ENCODE measurements around the gene GRM2.

Gene GRM2

DNA sequence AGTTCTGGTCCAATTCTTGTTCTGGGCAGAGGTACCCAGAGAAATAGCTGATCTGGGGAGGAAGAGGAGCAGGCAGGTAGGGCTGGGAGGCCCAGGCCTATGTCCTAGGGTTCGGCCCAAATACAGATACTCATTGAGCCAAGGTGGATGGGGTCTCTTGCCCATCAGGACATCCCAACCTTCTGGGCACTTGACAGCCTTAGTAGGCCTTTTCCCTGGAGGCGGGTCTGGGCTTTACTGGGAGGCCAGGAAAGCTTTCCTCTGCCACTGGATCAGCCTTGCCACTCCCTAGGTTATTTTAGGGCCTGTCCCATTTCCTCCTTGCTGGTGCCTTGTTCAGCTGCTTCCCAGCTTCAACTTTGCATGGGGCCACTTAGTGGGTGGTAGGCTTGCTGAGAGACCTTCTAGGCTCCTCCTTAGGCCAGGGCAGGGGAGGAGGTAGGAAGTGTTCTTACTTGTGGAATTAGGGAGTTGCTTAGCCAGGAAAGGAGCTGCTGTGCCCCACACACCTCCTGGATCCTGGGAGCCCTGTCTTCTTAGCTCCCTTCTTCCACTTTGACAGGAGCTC lies 26.1 kb upstream of the GRM2 start:
- no peak for DNase-seq (ENCODE audit: low read depth)

DNA sequence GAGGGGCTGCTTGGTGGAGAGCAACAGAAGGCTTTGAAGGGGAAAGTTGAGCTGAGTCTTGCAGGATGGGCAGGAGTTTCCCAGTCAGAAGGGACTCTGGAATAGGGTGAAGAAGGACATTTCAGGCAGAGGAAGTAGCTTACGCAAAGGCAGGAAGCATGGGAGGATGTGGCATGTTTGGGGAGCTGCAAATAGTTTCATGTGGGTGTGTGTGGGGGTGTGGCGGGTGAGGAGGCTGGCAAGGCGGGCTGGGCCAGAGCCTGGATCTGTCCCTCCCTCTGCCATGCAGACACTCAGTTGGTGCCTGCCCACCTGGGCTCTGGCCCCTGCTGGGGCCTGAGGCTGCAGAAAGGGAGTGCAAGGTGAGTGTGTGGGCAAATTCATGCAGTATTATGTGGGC lies 25.4 kb upstream of the GRM2 start:
- DNase-seq (ENCODE audit: low read depth): peak; percentile 13

DNA sequence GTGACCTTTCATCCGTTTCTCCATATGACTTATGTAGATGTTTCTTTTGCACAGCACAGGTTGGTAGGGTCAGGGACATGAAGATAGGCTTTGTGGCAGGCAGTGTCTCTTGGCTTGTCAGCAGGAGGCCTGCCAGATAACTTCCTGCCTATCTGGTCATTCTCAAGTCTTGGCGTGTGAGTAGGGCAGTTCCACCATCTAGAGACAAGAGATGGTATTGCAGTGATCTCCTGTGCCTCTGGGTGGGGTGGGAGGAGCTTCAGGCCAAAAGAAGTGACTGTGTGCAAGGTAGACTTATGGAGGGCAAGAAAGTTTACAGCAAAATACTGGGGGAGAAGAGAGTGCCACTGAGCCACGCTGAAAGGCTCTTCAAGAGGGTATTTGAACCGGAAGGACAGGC lies 24.8 kb upstream of the GRM2 start:
- DNase-seq (ENCODE audit: low read depth): peak; percentile 87

DNA sequence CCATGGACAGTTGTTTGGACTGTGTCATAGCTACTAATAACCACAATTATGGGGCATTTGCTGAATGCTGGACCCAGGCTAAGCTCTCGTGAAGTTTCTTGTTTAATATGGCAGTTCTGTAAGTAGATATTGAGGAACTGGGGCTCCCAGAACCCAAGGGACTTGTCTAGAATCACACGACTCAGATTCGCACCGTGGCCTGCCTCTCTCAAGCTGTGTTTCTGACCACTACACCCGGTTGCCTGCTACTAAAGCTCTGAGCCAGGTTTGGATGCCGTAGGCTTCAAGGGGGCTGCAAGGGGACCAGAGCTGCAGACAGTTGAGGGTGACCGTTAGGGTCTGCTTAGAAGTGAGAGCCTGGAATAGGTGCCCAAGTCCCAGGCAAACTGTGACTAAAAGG lies 24.3 kb upstream of the GRM2 start:
- DNase-seq (ENCODE audit: low read depth): no peak

DNA sequence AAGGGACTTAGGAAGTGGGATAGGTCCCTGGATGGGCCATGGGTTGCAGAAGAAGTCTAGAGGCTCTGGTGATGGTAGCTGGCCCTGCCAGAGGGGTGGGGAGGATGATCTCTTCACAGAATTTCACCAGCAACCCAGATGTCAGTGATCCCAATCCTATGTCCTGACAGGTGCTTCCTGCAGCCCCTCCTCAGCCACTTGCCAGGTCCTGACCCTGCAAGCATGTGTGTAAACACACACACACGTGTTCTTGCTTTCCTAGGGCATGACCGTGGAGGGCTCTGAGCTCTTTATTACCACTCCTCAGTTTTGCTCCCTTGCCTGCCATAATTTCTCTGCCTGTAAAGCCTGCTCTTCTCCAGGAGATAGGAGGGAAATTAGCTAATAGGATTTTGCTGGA lies 23.3 kb upstream of the GRM2 start:
- no peak for DNase-seq (ENCODE audit: low read depth)

DNA sequence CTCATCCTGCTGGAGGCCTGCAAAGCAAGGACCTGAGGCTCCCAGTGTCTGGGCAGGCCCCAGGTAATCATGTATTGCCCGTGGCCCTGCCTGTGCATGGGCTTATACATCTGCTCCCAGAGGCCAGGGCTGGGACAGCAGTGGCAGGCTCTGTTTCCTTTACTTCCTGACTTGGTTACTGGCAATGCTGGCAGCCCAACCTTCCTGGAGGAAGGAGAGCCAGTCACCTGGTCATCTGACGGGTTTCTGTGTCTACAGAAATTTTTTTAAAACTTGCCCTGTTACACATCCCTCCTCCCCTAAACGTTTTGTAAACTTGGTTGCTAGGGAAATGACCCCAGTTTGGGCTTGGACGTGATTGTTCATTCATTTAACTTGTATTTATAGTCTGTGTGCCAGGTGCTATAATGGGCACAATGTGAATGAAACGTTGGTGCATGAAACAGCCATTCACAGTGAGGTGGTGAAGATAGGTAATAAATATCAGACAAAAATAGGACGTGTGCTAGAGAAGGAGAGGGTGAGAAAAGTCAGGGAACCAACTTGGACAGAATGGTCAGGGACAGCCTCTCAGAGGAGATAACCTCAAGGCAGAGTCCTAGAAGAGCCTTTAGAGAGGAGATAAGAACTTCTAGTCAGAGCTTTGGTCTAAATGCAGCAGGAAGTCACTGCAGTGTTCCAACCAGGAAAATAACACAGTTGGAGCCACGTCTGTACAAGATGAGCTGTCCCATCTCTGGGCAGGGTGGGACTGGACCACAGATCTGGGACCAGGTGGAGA lies 21.7 kb upstream of the GRM2 start:
- no peak for DNase-seq (ENCODE audit: low read depth)

DNA sequence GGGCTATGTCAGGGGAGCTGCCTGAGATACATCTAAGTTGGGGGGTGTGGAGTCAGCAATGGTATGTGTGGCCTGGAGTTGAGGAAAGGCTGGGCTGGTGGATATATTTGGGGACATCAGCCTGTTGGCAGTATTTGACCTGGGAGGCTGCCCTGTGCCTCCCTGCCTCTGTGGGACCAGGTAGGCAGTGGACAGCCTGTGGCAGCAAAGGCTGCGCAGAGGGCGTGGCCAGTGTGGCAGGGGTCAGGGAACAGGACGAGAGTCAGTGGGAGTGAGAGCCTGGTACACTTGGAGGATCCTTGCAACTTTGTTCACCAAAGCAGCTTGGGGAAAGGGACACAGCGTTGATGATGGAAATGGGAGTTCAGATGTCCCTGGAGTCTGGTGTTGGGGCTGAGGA lies 20.8 kb upstream of the GRM2 start:
- no peak for DNase-seq (ENCODE audit: low read depth)

DNA sequence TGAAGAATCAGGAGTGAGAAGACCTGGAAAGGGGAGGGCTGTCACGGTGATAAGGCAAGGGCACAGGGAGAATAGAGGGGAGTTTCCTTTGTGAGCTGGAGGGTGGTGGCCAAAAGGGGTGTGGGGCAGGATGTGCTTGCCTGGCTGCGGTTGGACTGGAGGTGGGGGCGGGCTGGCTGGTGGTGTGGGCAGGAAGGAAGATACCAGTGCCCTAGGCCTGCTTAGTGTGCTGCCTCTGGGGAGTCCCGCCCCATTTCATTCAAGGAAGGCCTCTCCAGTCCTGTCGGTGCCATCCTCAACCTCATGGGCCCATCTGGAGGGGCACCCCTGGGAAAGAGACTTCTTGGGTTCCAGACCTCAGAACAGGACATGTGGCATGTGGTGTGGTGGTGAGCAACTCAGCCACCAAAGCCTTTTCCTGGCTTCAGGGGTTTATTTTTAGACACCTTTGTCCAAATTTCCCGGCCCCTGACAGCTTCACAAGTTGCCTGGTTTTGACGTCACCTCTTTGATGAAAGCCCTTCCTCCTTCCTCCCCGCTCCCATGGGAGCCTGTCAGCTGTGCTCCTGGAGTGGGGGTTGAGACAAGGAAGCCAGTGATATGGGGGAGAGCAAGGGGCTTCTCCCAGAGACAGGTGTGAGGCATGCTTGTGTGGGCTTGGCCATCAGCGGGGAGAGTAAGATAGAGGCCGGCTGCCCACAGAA lies 20.2 kb upstream of the GRM2 start:
- peak; percentile 32 for DNase-seq (ENCODE audit: low read depth)

DNA sequence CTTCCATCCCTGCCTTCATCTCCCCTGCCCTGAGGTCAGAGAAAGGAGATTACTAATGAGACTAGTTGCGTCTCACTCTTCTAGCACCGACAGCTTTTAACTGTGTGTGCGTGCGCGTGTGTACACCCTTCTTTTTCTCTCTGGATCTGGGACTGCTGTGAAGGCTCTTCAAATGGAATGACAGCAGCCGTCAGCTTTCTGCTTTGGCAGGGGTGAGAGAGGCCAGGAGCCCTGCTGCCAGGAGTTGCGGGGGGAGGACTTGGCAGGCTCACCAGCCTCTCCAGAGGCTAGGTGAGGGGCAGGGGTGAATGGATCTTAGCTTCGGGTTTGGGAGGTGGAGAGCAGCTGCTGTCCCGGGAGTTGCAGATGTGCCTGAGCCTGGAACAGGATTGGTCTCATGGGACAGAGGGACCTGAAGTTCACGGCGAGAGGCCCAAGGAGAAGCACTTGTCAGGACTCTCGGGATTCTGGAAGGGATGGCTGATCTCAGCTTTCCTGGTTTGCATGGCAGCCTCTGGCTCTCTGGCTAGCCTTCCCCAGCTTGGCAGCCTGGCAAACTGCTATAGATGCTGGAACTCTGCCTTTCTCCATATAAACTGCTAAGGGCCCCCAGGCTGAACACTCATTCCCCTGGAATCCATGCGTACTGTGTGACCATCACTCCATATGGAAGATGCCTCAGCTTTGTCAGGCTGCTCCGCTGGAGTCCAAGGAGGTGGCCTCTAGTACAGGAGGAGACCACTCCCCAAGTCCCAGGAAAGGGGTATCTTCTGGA lies 19.2 kb upstream of the GRM2 start:
- DNase-seq (ENCODE audit: low read depth): no peak

DNA sequence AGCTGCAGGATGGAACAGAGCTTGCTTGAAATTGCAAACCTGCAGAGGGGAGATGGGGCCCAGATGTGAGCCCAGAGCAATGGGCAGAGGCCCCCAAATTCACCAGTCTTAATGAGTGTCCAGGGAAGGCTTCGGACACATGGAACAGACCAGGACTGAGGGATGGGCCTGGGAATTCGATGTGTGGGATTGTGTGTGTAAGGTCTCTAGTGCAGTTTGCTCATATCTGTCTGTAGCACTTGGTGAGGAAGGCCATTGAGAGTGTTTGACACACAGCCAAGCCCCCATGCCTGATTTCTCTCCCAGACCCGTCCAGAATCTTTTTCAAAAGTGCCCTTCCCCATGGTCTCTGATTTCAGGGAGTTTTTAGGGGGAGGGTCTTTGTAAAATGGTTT lies 18.7 kb upstream of the GRM2 start:
- DNase-seq (ENCODE audit: low read depth): no peak

DNA sequence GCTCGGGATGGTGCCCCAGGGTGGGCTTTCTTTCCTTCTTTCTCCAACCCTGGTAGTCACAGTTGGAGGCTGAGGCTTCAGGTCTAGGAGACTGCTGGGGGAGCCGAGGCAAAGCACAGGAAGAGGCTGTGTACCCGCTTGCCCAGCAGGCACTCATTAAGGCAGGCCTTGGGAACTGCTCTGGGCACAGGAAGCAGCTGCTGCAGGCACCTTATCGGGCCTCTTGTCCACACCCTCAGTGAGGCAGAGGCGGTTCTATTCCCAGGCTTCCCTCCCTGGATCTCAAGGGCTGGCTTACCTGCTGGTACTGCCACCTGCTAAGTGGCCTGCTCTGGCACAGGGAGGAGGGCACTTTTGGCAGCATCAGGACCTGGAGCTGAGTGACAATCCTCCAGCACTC lies 15.8 kb upstream of the GRM2 start:
- DNase-seq (ENCODE audit: low read depth): no peak

DNA sequence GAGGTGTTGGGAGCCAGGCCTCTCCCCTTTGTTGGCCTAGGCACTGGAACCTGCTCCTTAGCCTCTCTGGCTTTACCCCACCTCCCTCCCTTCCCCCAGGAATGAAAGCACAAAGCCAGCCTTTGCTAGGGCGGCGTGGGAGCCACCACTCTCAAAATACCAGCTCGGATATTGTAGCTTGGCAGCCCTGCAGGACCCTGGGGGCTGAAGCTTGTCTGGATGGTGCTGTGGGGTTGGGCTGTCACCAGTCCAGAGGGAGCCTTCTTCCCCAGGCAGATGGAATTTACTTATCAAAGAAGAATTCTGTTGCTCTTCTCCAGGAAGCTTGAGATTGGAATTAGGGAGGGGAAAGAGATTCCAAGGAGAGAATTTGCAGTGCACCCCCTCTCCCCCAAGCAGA lies 14.9 kb upstream of the GRM2 start:
- no peak for DNase-seq (ENCODE audit: low read depth)

DNA sequence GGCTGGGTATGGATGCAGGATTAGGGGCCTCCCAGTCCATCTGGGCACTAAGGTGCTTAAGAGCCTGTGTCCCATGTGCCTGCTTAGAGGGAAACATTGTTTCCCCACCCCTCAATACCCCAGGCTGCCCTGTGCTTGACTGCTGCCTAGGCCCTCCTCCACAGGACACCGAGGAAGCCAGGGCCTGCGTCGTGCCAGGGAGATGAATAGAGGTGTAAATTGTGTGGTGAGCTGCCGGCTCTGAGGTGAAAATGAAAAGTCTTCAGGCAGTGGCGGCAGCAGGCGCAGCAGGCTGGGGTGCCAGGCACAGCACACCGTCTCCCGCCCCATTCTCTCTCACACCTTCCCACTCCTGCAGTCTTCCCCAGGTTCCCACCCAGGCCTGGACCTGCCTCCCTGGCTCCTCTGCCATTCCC lies 13.9 kb upstream of the GRM2 start:
- DNase-seq (ENCODE audit: low read depth): no peak

DNA sequence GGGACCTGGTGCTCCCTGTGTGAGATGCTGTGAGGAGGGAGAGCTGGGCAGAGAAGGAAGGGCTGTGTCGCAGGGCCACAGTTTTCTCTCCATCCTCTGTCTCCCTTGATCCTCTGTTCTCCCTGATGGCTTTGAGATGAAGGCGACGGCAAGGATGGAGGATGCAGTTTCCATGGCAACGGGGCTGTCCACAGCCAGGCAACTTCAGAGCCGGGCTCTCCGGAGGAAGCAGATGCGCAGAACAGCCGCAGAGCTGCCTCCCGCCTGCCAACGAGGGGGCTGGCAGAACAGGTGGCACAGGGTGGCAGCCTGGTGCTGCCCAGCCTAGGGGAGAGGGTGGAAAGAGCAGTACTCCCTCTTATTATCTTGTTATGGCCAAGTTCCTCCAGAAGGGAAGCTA lies 9.9 kb upstream of the GRM2 start:
- DNase-seq (ENCODE audit: low read depth): no peak

DNA sequence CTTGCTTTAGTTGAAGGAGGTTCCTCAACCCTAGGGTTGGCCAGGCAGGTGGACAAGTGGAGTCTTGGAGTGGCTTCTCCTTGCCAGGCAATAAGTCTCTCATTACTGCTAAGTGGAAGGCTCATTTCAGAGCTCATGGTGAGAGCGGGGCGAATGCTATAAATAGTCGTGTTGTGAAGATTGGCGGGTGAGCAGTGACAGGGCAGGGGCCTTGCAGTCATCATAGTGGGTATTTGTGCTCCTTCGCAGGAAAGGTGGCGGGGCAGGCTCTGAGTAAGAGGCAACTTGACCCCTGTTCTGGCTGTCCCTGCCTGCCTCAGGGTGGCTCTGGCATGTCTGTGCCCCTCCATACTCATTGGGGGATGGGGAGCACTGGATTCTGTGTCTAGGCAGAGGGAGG lies 8.7 kb upstream of the GRM2 start:
- no peak for DNase-seq (ENCODE audit: low read depth)

DNA sequence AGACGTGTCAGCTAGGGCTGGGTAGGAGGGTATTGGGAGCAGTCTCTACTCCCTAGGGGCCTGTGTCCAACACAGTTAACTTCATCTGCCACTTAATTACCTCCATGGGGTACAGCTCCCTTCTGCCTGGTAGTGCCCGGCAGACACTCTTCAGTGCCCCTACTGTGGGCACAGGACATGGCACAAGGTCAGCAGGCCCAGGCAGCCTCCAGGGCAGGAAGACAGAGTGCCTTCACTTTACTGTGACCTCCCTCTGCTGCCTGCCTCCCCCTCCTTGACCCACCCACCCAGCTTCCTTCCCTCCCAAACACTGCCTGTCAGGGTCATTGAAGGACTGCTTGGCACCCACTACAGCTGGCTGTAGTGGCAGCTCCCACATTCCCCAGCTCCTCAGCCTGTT lies 6.5 kb upstream of the GRM2 start:
- DNase-seq (ENCODE audit: low read depth): no peak

DNA sequence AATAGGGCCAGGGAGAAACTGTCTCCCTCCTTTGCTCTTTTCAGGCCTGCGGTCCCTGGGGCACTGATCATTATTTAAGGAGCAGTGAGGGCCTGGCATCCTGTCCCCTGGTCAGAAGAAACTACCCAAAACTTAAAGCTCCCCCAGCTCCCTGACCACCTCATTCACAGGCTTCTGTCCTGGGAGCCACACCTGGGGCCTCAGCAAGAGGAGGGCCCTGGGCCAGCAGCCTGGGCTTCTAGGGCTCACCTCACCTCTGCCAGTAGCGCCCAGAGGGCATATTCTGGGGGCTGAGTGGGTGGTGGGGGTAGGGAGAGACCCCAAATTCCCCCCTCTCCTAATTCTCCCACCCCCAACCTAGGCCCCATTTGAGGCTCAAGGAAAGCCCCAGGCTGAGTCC lies 4.7 kb upstream of the GRM2 start:
- DNase-seq (ENCODE audit: low read depth): no peak

DNA sequence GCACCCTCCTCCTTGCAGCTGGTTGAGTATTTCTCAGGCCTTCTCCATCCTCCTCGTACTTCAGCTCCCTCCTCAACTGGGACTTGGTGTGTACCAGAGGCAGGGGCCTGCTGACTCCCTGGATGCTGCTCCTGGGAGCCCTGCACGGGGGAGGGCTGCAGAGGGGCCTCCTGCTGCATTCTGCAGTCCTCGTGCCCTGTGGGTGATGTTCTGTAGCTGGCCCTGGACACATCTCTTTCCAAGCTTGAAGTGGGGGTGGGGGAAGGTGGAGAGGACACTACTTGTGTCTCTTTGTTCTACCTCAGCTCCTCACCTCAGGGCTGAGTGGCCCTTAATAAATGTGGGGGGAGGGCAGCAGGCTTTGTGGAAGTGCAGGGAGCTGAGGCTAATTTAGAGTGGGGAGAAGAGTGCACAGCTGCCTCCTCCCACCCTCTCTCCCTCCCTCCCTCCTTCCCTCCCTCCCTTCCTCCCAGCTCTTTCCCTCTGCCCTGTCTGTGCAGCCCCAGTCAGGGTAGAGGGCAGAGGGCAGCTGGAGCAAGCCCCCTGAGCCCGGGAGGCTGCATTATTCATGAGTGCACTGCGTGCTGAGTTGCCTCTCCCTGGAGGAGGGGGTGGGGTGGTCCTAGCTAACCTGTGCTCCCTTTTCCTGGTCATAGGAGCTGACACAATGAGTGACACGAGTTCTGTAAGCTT lies 3.7 kb upstream of the GRM2 start:
- DNase-seq (ENCODE audit: low read depth): no peak

DNA sequence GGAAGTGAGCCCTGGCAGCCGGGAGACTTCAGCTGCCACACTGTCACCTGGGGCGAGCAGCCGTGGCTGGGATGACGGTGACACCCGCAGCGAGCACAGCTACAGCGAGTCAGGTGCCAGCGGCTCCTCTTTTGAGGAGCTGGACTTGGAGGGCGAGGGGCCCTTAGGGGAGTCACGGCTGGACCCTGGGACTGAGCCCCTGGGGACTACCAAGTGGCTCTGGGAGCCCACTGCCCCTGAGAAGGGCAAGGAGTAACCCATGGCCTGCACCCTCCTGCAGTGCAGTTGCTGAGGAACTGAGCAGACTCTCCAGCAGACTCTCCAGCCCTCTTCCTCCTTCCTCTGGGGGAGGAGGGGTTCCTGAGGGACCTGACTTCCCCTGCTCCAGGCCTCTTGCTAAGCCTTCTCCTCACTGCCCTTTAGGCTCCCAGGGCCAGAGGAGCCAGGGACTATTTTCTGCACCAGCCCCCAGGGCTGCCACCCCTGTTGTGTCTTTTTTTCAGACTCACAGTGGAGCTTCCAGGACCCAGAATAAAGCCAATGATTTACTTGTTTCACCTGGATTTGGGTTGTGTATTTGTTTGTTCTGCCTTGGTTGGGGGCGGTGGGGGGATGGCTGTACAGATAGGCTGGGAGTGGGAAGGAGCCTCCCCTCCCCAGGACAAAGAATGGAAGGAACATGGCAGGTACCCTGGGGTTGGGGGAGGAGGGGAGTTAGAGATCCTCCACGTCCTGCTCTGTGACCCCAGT lies 2.9 kb upstream of the GRM2 start:
- DNase-seq (ENCODE audit: low read depth): no peak

DNA sequence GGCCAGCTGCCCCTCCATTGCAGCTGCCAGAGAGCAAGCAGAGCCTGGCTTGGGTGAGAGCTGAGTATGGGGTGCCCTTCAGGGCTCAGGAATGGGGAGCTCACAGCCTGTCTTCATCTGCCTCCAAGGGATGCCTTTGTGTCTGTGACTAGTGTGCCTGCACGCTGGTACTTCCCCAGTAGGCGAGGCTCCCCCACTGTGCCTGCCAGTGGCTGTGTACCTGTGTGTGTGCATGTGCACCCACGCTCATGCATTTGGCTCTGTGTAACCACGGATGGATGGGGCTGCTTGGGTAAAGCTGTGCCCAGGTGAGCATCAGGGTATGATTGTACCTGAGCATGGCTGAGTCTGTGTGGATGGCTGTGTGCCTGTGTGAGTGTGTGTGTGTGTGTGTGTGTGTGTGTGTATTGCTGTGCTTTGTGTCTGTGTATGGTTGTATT lies 2.3 kb upstream of the GRM2 start:
- no peak for DNase-seq (ENCODE audit: low read depth)

DNA sequence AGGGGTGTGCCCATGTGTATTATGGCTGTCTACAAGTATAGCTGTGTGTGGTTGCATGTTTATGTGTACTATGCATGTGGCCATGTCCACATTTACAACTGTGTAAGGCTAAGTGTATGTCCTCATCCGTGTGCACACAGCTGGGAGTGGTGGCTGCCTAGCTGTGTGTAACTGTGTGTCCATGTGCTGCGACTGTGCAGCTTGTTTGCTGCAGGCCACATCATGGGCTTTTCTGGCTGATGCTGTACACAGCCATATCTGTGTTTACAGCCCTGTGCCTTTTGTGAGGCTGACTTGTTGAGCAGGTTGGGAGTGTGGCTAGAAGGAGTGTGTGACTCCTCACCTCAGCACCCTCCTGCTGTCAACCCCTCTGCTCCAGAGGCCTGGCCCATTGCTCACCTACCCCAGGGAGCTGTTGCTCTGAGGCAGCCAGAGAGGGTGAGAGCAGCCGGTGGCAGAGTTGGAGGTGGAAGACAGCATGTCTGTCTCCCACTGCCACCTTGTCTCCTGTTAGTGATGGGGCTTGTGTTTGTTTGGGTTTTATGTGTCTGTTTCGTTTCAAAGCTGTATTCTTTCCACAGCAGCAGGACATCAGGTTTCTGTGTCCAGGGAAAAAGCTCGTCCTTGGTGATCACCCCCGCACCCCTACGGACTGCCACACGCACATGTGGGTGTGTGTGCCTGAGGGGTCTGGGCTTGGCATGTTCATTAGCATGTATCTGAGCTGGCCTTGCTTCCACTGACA lies 1.4 kb upstream of the GRM2 start:
- DNase-seq (ENCODE audit: low read depth): no peak

All from amniotic epithelial cell (primary cell).